COLO668 (cell line): ENCODE data around the gene C1orf94.
"Not testable (repeated sequence)": the region's sequence is repeated elsewhere in the genome, so short reads cannot be mapped to it uniquely, and the experiment has no call there.

Source experiments
- DNase-seq: peaks from one replicate; lab custom pipeline; 2025; ENCODE audit not compliant: unreplicated experiment; lab: John Stamatoyannopoulos, UW

The C1orf94 gene

DNA sequence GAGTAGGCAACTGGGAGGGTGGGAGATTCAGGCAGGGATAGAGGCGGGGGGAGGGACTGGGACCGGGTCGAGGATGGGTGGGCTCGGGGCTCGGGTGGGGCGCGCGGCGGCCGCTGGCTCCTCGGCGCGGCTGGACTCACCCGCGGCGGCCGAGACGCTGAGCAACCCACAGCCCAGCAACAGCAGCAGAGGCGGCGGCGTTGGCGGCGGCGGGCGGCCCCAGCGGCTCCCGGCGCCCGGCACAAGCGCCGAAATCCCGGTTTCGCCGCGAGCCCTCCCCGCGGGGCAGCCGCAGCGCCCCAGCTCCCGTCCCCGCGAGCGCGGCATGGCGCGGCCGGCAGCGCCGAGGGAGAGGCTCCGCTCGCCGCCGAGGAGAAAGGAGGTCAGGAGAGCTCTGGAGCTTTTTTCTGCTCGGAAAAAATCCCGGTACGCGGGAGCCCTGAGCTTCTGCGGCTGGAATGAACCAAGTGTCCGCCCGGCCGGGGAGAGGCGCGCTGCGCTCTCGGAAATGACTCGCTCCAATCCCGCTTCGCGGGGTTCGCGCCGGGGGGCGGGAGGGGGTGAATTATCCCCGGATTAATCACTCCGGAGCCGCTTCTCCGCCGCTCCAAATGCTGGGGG, 11.8 kb upstream of the C1orf94 start, which contains the start of gene CSMD2:
CSMD2 (minus strand) TSS at position 460 of the 621 bp plus-strand sequence; CDS start at position 327, 133 bp downstream.
- DNase-seq = peak; percentile 55

DNA sequence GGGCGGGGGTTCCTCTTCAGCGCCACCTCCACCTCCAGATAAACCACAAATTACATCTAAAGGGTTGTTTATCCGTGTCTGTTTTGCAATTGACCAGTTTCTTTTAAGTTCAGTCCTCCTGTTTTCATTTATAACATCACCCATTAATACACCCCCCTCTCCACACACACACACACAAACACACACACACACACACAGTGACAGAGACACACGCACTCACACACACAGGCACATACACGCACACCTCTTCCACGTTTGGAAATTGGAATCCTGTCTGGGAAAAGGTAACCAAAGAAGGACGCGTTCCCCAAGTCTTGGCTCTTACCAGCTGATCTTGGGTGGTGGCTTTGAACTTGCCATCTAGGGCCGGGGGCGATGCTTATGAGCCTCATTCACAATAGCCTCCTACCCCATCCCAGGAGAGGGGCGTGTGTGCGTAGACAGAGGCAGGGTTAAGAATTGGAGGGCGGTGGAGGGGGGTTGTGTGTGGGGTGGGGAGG, 11.2 kb upstream of the C1orf94 start:
- no peak for DNase-seq

DNA sequence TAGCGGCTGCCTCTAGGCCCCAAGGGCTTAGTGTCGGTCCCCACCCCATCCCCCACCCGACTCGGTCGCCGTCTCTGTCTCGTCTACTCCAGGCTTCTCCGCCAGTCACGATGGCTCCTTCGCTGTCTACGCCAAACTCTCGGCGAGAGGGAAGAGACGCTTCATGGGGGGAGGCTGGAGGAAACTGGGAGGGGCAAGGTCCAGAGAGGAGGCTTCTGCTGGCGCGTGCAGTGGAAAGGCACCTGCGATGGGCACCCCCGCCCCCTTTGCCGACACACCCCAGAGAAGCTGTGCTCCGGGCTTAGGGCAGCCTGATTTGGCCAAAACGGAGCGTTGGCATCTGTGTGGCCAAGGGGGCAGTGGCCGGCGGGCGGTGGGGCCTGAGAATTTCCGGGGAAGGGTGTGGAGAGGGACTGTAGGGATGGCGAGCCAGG, 10.5 kb upstream of the C1orf94 start:
- no peak for DNase-seq

DNA sequence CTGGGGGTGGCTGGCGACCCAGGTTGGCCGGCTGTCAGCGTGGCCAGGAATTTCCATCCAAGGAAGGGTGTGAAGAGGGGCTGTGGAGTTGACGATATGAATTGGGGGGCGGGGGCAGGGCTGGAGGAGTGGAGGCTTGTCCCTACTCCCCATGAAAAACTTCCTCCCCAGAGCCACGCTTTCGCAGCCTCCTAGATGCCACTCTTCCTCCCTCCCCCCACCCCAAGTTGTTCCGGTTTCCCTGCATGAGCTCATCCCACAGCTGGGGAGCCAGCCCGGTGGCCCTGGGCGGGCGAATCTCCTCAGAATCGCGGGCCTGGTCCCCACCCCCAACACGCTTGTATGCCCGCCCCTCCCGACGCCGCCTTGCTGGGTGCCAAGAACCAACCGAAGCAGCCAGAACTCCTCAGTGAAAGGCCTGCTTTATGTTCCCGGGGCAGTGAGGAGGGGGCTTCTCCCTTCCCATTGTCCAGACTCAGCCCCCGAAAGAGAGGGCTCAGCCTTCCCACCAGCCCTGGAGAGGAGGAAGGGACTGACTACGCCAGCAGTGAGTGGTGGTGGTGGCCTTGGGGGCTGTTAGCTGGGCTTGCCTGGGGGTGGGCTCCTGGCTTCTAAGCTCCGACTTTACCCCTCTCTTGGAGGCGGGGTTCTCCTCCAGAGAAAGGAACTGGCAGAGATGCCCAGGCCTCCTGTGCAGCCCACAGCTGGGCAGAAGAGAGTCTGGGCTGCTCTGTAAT, 9.9 kb upstream of the C1orf94 start:
- no peak for DNase-seq

DNA sequence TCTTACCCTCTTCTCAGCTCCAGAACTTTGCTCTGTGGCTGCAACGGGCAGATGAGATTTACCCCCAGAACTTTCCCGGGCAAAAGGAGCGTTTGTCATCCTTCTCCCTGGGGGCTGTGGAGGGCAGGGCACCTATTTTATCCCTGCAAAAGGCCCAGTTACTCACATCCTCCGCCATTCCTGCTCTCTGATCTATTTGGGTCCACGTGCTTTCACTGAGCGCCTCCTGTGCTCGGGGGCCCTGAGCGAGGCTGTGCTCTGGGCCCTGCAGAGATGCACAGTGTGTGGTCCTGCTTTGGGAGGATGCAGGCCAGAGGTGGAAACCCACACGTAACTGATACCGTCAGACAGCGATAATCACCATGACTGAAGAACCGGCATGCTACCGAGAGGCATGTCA, 9.3 kb upstream of the C1orf94 start:
- DNase-seq = no peak

DNA sequence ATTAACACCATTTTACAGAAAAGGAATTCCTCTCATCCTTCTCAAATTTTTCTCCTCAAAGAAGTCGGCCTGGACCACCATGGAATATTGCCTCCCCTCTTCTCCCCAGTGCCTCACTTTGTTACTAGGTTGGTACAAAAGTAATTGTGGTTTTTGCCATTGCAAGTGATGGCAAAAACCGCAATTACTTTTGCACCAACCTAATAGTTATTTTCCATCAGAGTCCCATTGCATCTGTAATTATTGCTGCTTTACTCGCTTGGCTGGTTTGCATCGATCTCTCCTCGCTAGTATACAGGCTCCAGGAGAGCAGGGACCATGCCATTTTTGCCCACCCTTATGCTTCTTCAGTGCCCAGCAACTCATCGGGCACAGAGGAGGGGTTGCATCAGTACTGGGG, 963 bp upstream of the C1orf94 start:
- DNase-seq = no peak

DNA sequence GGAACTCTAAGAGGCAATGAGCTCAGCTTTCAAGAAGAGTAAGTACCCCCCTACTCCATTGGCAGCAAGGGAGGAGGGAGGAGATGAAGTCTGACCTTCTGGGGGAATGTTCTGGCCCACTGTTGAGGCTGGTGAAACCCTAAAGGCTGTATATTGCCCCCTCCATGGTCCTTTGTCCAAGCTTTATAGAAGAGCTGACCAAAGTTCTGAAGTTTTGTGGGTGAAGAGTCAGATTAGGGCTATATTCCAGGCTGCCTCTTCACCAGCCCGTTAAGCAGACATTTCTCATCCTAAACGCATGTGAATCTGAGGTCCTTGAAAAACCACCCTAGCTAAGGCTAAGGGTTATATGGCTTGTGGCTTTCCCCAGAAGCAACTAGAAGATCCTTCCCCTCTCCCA, 1.4 kb downstream of the C1orf94 start:
- no peak for DNase-seq

GRCh38 chr1:34183381-34183780, 6.7 kb downstream of the C1orf94 start:
- DNase-seq = not testable (repeated sequence)

- DNase-seq = no peak
Measured at GRCh38 chr1:34186741-34187494, 10.2 kb downstream of the C1orf94 start.

DNA sequence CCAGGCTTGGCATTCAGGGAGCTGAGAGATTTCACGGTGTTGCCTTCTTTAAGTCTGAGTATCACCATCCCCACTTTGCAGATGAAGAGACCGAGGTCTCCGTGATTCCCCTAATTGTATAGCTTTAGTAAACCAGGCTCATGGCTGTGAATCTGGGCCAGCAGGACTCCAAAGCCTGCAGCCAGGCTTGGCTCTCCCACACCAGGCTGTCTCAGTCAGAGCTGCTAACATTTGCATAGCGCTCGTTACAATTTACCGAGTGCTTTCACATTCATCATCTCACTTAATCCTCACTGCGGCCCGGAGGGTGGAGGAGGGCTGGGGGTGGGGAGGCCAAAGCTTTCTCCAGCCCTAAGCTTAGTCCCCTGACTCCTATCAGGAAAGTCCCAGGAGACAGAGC, 11.7 kb downstream of the C1orf94 start:
- no peak for DNase-seq

GRCh38 chr1:34188985-34189384, 12.3 kb downstream of the C1orf94 start:
- no peak for DNase-seq

DNA sequence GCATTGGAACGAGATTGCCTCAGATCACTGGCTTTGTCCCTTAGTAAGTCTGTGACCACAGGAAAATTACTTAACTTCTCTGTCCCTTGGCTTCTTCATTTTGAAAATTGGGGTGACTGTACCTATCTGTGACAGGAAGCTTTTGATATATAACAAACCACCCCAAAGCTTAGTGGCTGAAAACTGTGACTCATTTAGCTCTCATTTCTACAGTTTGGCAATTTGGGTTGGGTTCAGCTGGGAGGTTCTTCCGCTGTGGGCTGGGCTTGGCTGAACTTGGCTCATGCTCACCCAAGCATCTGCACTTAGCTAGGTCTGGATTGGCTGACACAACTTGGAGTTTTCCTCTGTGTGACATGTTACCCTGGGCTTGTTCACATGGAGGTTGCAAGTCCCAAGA, 14.0 kb downstream of the C1orf94 start:
- no peak for DNase-seq

GRCh38 chr1:34192621-34193020, 15.9 kb downstream of the C1orf94 start:
- DNase-seq = no peak

DNA sequence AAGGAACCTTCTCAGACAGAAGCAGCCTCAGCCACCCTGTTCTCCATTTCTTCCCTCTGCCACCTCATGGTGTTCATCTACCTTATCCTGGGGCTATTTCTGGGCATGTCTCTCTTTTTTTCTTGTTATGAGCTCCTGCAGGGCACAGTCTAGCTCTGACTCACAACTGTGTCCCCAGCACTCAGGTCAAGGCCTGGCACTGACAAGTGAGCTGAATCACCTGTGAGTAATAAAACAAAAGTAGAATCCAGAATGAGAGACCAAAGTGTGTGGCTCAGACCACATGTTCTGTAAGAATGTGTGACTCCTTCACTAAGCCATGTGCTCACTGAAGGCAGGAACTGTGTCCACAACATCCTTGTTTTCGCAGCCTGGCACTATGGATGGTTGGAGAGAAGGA, 23.2 kb downstream of the C1orf94 start:
- no peak for DNase-seq

DNA sequence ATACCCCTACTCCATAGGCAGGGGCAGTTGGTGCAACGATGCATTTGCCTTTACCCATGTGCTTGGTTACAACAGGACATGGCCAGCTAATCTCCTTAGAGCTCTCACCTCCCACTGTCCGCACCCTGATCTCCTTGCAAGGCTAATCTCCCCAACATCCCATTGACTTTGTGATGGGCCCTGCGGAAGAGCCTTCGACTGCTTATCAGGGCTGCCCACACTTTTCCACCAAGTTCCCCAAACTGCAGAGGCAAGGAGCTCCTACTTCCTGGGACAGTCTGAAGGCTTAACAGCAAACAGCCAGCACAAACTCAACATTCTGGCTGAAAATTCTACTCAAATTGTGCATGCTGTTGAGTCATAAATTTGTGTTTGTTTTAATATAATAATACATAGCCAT, 36.0 kb downstream of the C1orf94 start:
- DNase-seq = no peak

- no peak for DNase-seq
Measured at GRCh38 chr1:34213956-34214355, 37.2 kb downstream of the C1orf94 start.

GRCh38 chr1:34231441-34231840, 54.7 kb downstream of the C1orf94 start:
- no peak for DNase-seq

DNA sequence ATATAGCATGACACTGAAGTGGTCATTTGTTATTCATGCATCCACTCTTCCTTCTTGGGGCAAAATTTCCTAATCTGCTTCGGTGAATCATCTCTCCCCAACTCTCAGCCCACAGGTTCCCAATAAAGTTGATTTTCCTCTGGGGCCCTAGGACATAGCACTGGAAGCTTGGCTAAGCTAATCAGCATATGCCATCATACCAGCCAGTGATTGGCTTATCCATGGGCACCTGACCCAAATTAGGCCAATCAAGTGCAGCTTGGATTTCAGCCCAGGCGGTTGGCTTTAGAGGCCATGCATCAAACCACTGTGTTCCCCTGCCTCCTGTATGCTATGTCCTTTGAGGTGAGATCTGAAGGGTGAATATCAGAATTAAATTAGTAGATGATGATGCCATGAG, 58.9 kb downstream of the C1orf94 start:
- DNase-seq = no peak

DNA sequence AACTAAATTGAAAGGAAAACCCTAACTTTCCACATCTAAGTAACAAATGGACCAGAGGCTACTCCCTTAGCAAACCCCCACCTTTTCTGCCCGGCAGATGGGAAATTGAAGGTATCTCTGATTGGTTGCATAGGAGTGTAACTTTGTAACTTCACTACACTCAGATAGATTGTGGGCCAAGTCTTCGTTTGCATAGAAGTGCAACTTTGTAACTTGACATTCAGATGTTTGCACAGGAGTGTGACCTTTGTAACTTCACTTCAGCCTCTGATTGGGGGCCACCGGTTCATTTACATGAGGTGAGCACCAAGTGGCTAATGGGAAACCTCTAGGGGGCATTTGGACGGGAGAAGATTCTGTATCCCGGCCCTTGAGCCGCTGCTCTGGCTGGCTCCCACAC, 59.4 kb downstream of the C1orf94 start:
- no peak for DNase-seq

DNA sequence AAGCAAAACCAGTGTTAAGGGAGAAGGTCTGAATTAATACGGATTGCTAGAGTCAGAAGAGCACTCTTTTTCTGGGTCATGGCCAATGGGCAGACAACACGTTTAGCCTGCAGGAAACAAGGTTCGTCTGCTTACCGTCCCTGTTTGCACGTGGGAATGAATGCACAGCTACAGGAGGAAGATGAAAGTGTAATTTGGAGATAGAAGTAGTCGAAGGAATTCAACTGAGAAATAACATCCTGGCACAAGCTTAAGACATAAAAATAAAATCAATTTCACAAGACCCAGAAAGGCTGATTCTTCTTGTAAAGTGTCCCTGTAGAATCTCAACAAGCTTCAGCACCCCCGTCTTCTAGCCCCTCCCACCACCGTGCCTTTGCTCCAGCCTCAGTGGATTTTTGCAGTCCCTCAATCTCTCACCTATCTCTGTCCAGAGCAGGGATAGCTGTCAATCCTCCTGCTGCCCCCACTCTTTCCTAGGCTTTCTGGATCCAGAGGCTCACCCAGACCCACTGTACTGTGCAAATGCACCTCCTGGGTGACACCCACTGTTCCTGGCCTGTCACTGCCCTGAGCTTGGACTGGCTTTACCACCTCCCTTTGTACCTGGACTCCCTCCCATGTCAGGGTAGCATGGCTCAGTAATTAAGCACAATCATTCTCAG, 60.6 kb downstream of the C1orf94 start:
- DNase-seq = no peak

DNA sequence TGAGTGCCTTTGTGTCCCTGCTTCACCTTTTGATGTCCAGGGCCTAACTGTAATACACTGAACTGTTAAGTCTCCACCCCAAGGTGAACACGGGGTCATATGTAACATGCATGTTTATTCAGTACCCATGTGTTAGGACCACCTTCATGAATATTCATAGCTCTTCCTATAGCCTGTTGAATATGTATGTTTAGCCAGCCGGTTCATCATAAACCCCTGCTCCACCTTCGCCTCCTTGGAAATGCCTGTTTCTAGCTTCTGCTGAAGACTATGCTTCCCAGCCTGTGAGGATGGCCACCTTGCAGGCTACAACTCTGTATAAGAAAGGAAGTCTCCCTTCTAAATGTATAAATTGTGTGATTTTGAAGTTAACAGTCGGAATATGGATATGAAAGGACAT, 69.3 kb downstream of the C1orf94 start:
- no peak for DNase-seq
